GM12872 (cell line): ENCODE data around the gene CFAP251.

Source experiments
- CTCF ChIP-seq: IDR thresholded peaks from 3 replicates; pipeline ENCODE4 v1.5.1; 2011; ENCODE audit warnings: low read depth, mild to moderate bottlenecking, low read length, moderate library complexity; ENCODE audit not compliant: insufficient read depth

CFAP251 gene

DNA sequence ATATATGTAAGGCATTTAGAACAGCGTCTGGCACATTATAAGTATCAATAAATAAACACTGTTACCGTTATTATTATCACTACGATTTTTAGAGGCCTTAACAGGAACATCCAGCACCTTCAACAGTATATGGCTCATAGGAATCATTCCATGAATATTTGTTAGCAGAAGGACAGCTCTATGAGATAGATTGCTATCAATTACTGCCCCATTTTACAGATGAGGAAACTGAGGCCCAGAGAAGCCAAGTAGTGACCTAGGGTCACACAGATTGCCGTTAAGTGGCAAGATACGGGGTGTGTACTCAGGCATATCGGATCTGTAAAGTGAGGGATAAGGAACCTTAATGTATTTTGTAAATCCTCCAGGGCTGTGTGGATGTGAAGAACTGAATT, 30.3 kb upstream of the CFAP251 start:
- TF ChIP-seq CTCF = no peak

- TF ChIP-seq CTCF = peak; percentile 81
These were observed 29.7 kb upstream of the CFAP251 start, which contains the start of gene PSMD9 for GRCh38 chr12:121888478-121889273. Gene PSMD9, plus strand, starts transcription at chr12:121888790. Its CDS starts 67 bp downstream, at chr12:121888857.

DNA sequence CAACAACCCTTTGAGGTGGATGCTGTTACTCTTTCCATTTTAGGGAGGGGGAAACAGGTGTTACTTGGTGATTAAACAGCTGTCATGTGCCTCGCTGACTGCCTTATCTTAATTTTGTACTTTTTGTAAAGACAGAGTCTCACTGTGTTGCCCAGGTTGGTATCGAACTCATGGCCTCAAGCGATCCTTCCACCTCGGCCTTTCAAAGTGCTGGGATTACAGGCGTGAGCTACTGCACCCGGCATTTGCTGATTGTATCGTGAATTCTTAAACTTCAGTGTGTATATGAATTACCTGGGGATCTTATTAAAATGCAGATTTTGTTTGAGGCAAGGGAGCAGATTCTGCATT, 29.1 kb upstream of the CFAP251 start:
- no peak for TF ChIP-seq CTCF

- no peak for TF ChIP-seq CTCF
These were observed 25.5 kb upstream of the CFAP251 start for GRCh38 chr12:121892673-121893561.

- TF ChIP-seq CTCF = no peak
These were observed 24.4 kb upstream of the CFAP251 start for GRCh38 chr12:121893961-121894460.

- peak; percentile 33; the same call in 1 of the 3 replicates for TF ChIP-seq CTCF
These were observed 23.8 kb upstream of the CFAP251 start for GRCh38 chr12:121894633-121895032.

GRCh38 chr12:121898287-121898686, 20.1 kb upstream of the CFAP251 start:
- TF ChIP-seq CTCF = no peak
